ENCODE data around the gene STIP1.

DNA sequence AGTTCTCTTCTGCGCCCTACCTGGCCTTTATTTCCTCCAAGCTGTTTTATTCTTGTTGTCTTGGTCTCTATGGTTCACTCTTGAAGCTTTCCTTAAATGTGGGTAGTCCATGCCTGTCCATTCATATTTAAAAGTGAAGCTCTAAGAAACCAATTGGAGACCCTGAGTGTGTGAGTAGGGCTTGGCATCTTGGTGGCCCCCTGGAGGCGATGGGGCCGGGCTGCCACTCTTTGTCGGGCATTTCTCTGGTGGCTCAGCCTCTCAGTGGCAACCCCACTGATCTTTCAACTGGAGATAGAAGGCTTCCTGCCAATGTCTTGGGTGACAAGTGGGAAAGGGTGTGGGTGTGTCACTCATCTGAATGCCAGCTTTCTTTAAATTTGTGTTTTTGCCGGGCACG, 30.9 kb downstream of the STIP1 start:
- TF ChIP-seq POLR2A (IDR thresholded peaks at IDR 0.05) (no peak), EP300 (IDR thresholded peaks at IDR 0.05) (no peak)

All from tibial nerve (tissue), 3 donors.